Astrocyte (in vitro differentiated cells and primary cell): ENCODE data around the gene CD200R1L. TPM values are rescaled to one million over a fixed set of nuclear protein-coding genes. Genes with fewer than 3 reads are reported as not detected.

Experiments used
- DNase-seq: peaks from one replicate; pipeline ENCODE4 v3.0.0-alpha.2; 2010; ENCODE audit warnings: low read depth
- FAIRE-seq: peaks from 2 replicates; lab custom pipeline; 2011; peaks lifted over from hg19 to GRCh38; lab: Jason Lieb, UNC
- H2AFZ ChIP-seq: 2 replicates; pipeline ENCODE4 v1.6.0; 2012; ENCODE audit warnings: low read depth, low read length, inconsistent platforms
- H3K27ac ChIP-seq: 2 replicates; pipeline ENCODE4 v1.5.1; 2011; ENCODE audit warnings: low read depth, low read length, inconsistent platforms
- H3K27me3 ChIP-seq: 2 replicates; pipeline ENCODE4 v1.6.0; 2011; ENCODE audit warnings: low read length, inconsistent platforms; ENCODE audit not compliant: insufficient read depth
- H3K36me3 ChIP-seq: 2 replicates; pipeline ENCODE4 v1.5.1; 2011; ENCODE audit warnings: low read length, inconsistent platforms; ENCODE audit not compliant: insufficient read depth
- H3K4me1 ChIP-seq: 2 replicates; pipeline ENCODE4 v1.5.1; 2011; ENCODE audit warnings: low read length, inconsistent platforms; ENCODE audit not compliant: insufficient read depth
- H3K4me2 ChIP-seq: 2 replicates; pipeline ENCODE4 v1.6.0; 2012; ENCODE audit warnings: low read length, inconsistent platforms
- H3K4me3 ChIP-seq: 2 replicates; pipeline ENCODE4 v1.5.1; 2011; ENCODE audit warnings: low read depth, mild to moderate bottlenecking, low read length, inconsistent platforms; ENCODE audit not compliant: insufficient read depth
- H3K79me2 ChIP-seq: 2 replicates; pipeline ENCODE4 v1.6.0; 2012; ENCODE audit warnings: mild to moderate bottlenecking, low read length, inconsistent platforms; ENCODE audit not compliant: insufficient read depth
- H3K9ac ChIP-seq: 2 replicates; pipeline ENCODE4 v1.6.0; 2012; ENCODE audit warnings: mild to moderate bottlenecking, low read length, inconsistent platforms
- H3K9me3 ChIP-seq: 2 replicates; pipeline ENCODE4 v1.5.1; 2012; ENCODE audit warnings: low read depth, mild to moderate bottlenecking, low read length, inconsistent platforms; ENCODE audit not compliant: insufficient read depth
- H4K20me1 ChIP-seq: 2 replicates; pipeline ENCODE4 v1.6.0; 2012; ENCODE audit warnings: low read length, inconsistent platforms; ENCODE audit not compliant: insufficient read depth
- H3K27ac Mint-ChIP-seq: one replicate; pipeline ENCODE4 v1.8.0; 2021; ENCODE audit warnings: mild to moderate bottlenecking, mixed read lengths; ENCODE audit not compliant: unreplicated experiment
- H3K27me3 Mint-ChIP-seq: one replicate; pipeline ENCODE4 v1.8.0; 2021; ENCODE audit warnings: low read depth, mixed read lengths; ENCODE audit not compliant: unreplicated experiment
- H3K36me3 Mint-ChIP-seq: one replicate; pipeline ENCODE4 v1.8.0; 2021; ENCODE audit warnings: low read depth, mixed read lengths; ENCODE audit not compliant: unreplicated experiment
- H3K4me1 Mint-ChIP-seq: one replicate; pipeline ENCODE4 v1.8.0; 2021; ENCODE audit warnings: low read depth, mixed read lengths; ENCODE audit not compliant: unreplicated experiment
- H3K4me3 Mint-ChIP-seq: one replicate; pipeline ENCODE4 v1.8.0; 2021; ENCODE audit warnings: mild to moderate bottlenecking, moderate library complexity, mixed read lengths; ENCODE audit not compliant: unreplicated experiment
- H3K9me3 Mint-ChIP-seq: one replicate; pipeline ENCODE4 v1.8.0; 2021; ENCODE audit warnings: mild to moderate bottlenecking, mixed read lengths; ENCODE audit not compliant: unreplicated experiment
- EZH2 ChIP-seq: IDR thresholded peaks from 2 replicates; pipeline ENCODE4 v1.6.1; 2012; ENCODE audit warnings: mild to moderate bottlenecking, low read length, inconsistent platforms; ENCODE audit not compliant: insufficient read depth
- total RNA-seq: library from RNA; stranded (reverse); gene quantifications from 2 replicates; pipeline ENCODE4 v1.2.1, GENCODE V29; 2021
- TF ChIP-seq, protein P1 (sequence below): IDR thresholded peaks from 2 replicates; pipeline ENCODE4 v1.5.1; 2011; ENCODE audit warnings: low read depth, mild to moderate bottlenecking, inconsistent platforms, low read length, moderate library complexity; ENCODE audit not compliant: insufficient read depth

Gene CD200R1L
- total RNA-seq, 1 donor from 2014 or later: not detected

DNA sequence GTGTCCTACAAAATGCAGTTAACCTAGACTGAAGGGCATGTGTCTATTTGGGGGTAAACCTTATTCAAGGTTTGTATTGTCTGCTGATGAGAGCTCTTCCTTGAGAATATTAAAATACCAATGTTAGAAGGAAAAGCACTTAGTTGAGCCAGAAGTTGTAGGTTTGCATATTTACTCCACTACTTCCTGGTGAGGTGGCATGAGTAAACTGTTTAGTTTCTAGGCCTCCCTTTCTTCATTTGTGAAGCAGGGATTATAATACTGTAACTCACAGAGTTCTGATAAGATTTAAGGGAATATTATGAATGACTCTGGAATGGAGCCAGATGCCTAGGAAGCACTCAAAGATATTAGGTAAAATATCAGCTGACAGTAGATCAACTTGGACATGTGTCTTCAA, 46.7 kb downstream of the CD200R1L start:
- H3K27ac Mint-ChIP-seq: no peak overlapping the region
- FAIRE-seq: peak; percentile 13

DNA sequence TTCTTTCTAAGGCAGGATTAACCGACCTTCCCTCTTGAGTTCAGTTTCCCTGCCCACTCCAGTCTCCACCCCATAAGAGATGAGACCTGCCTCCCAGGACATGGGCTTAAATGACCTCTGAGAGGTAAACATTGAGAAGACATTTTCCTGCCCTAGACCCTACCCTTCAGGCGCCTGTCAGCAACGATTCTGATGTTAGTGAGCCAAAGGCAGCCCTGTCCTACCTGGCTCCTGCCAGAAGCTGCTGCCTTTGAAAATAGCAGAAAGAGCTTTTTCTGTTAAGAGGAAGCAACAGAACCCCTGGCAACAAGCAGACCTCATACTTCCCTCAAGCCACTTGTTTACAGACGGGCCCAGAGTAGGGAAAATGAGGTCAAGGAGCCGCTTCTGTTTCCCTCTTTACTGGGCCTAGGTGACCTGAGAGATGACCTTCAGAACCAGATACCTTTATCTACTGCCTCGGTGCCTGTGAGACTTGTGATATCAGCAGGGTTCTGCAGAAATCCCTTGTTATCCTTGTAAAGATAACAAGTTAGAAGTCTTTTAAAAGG, 52.0 kb downstream of the CD200R1L start:
- Mint-ChIP-seq H3K27ac (no peak overlapping the region), H3K9me3 (no peaks in the 10 kb centered on the region), H3K4me1 (peaks cover 8% of the 10 kb centered on the region), H3K4me3 (no peak overlapping the region), H3K36me3 (no peaks in the 10 kb centered on the region), H3K27me3 (no peaks in the 10 kb centered on the region)
- TF ChIP-seq, protein P1, sequence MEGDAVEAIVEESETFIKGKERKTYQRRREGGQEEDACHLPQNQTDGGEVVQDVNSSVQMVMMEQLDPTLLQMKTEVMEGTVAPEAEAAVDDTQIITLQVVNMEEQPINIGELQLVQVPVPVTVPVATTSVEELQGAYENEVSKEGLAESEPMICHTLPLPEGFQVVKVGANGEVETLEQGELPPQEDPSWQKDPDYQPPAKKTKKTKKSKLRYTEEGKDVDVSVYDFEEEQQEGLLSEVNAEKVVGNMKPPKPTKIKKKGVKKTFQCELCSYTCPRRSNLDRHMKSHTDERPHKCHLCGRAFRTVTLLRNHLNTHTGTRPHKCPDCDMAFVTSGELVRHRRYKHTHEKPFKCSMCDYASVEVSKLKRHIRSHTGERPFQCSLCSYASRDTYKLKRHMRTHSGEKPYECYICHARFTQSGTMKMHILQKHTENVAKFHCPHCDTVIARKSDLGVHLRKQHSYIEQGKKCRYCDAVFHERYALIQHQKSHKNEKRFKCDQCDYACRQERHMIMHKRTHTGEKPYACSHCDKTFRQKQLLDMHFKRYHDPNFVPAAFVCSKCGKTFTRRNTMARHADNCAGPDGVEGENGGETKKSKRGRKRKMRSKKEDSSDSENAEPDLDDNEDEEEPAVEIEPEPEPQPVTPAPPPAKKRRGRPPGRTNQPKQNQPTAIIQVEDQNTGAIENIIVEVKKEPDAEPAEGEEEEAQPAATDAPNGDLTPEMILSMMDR: no peak
- TF ChIP-seq EZH2: no peak
- no peaks in the 10 kb centered on the region for H3K4me1 ChIP-seq
- H4K20me1 ChIP-seq: no peaks in the 10 kb centered on the region
- H2AFZ ChIP-seq: no peak overlapping the region
- no peaks in the 10 kb centered on the region for H3K9me3 ChIP-seq
- H3K79me2 ChIP-seq: no peaks in the 10 kb centered on the region
- no peaks in the 10 kb centered on the region for H3K36me3 ChIP-seq
- no peak overlapping the region for H3K4me2 ChIP-seq
- no peak overlapping the region for H3K9ac ChIP-seq
- no peak for DNase-seq
- no peak overlapping the region for H3K27ac ChIP-seq
- FAIRE-seq: no peak
- H3K4me3 ChIP-seq: no peak overlapping the region
- no peaks in the 10 kb centered on the region for H3K27me3 ChIP-seq

More for the DNA sequence above, 46.7 kb downstream of the CD200R1L start:
- Histone ChIP-seq H3K27me3 (no peaks in the 10 kb centered on the region), H3K79me2 (no peaks in the 10 kb centered on the region), H3K4me3 (no peak overlapping the region), H3K27ac (no peak overlapping the region), H3K9me3 (no peaks in the 10 kb centered on the region), H3K4me1 (no peaks in the 10 kb centered on the region), H3K4me2 (no peak overlapping the region), H4K20me1 (no peaks in the 10 kb centered on the region), H2AFZ (no peak overlapping the region), H3K9ac (no peak overlapping the region), H3K36me3 (no peaks in the 10 kb centered on the region)
- Mint-ChIP-seq H3K36me3 (no peaks in the 10 kb centered on the region), H3K27me3 (no peaks in the 10 kb centered on the region), H3K4me3 (no peak overlapping the region), H3K9me3 (no peaks in the 10 kb centered on the region), H3K4me1 (peaks cover 11% of the 10 kb centered on the region)
- no peak for TF ChIP-seq EZH2
- TF ChIP-seq, protein P1: no peak
- DNase-seq: no peak

DNA sequence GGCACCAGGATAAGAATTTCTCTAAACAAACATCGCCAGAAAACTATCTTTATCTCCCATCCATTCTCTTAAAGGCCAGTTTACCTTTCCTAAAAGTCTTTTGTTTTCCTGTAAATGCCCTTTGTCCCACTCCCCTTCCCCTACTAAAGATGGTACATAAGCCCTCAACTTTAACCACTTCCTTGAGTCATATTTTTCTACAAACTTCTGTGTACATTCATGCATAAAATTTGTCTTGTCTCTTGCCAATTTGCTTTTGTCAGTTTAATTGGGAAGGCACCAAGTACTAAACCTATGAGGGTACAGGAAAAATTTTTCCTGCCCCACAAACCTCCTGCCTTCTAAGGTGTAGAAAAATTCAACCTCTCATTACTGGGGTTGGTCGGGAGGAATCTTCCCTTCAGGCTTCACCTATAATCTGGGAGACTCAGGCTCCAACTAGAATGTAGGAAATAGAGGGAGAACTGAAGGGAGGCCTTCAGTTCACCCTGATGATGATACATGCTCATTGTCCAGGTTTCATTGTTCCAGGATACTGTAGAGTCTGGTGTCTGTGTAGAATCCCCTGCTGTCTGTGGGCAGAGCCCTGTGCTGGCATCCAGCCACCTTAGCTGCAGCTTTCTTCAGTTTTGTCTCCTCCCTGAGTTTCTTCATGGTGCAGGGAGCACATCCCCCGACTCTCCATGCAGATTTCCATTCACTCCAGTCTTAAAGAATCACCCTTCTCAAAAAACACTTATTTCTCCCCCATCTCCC, 53.2 kb downstream of the CD200R1L start:
- TF ChIP-seq, protein P1: no peak
- TF ChIP-seq EZH2: no peak
- Histone ChIP-seq H3K4me1 (no peaks in the 10 kb centered on the region), H3K9ac (no peak overlapping the region), H3K4me2 (no peak overlapping the region), H3K27me3 (no peaks in the 10 kb centered on the region), H3K27ac (no peak overlapping the region), H3K9me3 (no peaks in the 10 kb centered on the region), H3K79me2 (no peaks in the 10 kb centered on the region), H3K4me3 (no peak overlapping the region), H4K20me1 (no peaks in the 10 kb centered on the region), H3K36me3 (no peaks in the 10 kb centered on the region), H2AFZ (no peak overlapping the region)
- Mint-ChIP-seq H3K9me3 (no peaks in the 10 kb centered on the region), H3K27ac (no peak overlapping the region), H3K27me3 (no peaks in the 10 kb centered on the region), H3K4me3 (no peak overlapping the region), H3K36me3 (no peaks in the 10 kb centered on the region), H3K4me1 (peaks cover 7% of the 10 kb centered on the region)
- DNase-seq (peak; percentile 25), FAIRE-seq (no peak)
